Left lung (tissue), 10 donors: ENCODE data around the gene RAB26. TPM values are rescaled to one million over a fixed set of nuclear protein-coding genes. Genes with fewer than 3 reads are reported as not detected.
"Not testable (repeated sequence)": the region's sequence is repeated elsewhere in the genome, so short reads cannot be mapped to it uniquely, and the experiment has no call there.

Experiments used
- ATAC-seq: fragments of 200-7000 bp; cut with Tn5 transposase; one replicate; pipeline ENCODE4 v1.9.1; 2020; ENCODE audit warnings: moderate library complexity
- DNase-seq, 4 donors: peaks; one replicate each; pipeline ENCODE4 v3.0.0-alpha.2; 2013 to 2020
- H3K27ac ChIP-seq, 2 donors: fragments of 200-600 bp; sonication (generic) in 1 of 2; one replicate each; pipeline versions ENCODE4 v1.5.0 to v1.8.0; 2020 to 2021
- H3K27me3 ChIP-seq, 2 donors: fragments of 200-600 bp; sonication (generic) in 1 of 2; one replicate each; pipeline versions ENCODE4 v1.5.0 to v1.8.0; 2020 to 2021
- H3K36me3 ChIP-seq, 2 donors: fragments of 200-600 bp; sonication (generic) in 1 of 2; one replicate each; pipeline versions ENCODE4 v1.5.0 to v1.8.0; 2020 to 2021
- H3K4me1 ChIP-seq, 2 donors: fragments of 200-600 bp; one replicate each; pipeline ENCODE4 v1.8.0; 2021
- H3K4me3 ChIP-seq, 2 donors: fragments of 200-600 bp; sonication (generic) in 1 of 2; one replicate each; pipeline versions ENCODE4 v1.5.0 to v1.8.0; 2020 to 2021; ENCODE audit warnings: mild to moderate bottlenecking in 1 of 2
- H3K9me3 ChIP-seq, 2 donors: fragments of 200-600 bp; sonication (generic) in 1 of 2; one replicate each; pipeline versions ENCODE4 v1.5.0 to v1.8.0; 2020 to 2021
- CTCF ChIP-seq, 2 donors: fragments of 200-600 bp; sonication (generic) in 1 of 2; IDR thresholded peaks; one replicate each; pipeline versions ENCODE4 v1.5.0 to v1.8.0; 2021; ENCODE audit warnings: antibody characterized with exemption in 2 of 2
- intact Hi-C, 2 donors: fragments of 100-400 bp; cut with DNase I; formaldehyde crosslinking; loops; one replicate each; pipeline versions ENCODE4 v1.11.2 to v1.14.2; 2022
- polyA plus RNA-seq, 6 donors: library from polyadenylated mRNA; unstranded; fragments of 120-200 nt; gene quantifications; one replicate each; pipeline ENCODE4 v1.2.1, GENCODE V29; 2013; ENCODE audit not compliant: insufficient read length in 6 of 6
- total RNA-seq, 2 donors: library from RNA; stranded (reverse); fragmentation: NEBNext Ultra II Directional; extraction: Animal tissue kit (Norgen Biotek cat#: 25700); gene quantifications; one replicate each; pipeline ENCODE4 v1.2.1, GENCODE V29; 2021
- donor health status: DM: no; HTN: yes; CAD: no.
- donor health status: DM: no; HTN: no; CAD: no.

RAB26 gene
- total and polyA plus RNA-seq, 8 donors: 0.73 to 1.9 (median 1.4) TPM

- intact Hi-C loops, ATAC-seq, H3K4me1 ChIP-seq: not testable (repeated sequence)
Observed at GRCh38 chr16:2117960-2118722, 30.3 kb upstream of the RAB26 start.

GRCh38 chr16:2121325-2121724 is 27.1 kb upstream of the RAB26 start:
- H3K36me3 ChIP-seq, intact Hi-C loops, H3K9me3 ChIP-seq, ATAC-seq, DNase-seq, H3K4me3 ChIP-seq, H3K27ac ChIP-seq: not testable (repeated sequence)
- H3K4me1 ChIP-seq: peaks cover 15 to 24% of the 10 kb centered on the region in 2 donors
- H3K27me3 ChIP-seq: peaks cover 0 to 10% of the 10 kb centered on the region in 2 donors

More at GRCh38 chr16:2117960-2118722, 30.3 kb upstream of the RAB26 start:
- peaks cover 0 to 25% of the 10 kb centered on the region in 2 donors for H3K36me3 ChIP-seq
- H3K9me3 ChIP-seq, H3K27me3 ChIP-seq, H3K4me3 ChIP-seq, DNase-seq, H3K27ac ChIP-seq: not testable (repeated sequence)

- H3K27me3 ChIP-seq: peaks cover 0 to 10% of the 10 kb centered on the region in 2 donors
- intact Hi-C loops: no loop called here
Observed at GRCh38 chr16:2121853-2122252, 26.6 kb upstream of the RAB26 start.

GRCh38 chr16:2122429-2122828 is 26.0 kb upstream of the RAB26 start:
- Histone ChIP-seq H3K27ac (peak overlapping the region in 1 of 2 donors; percentile 41), H3K27me3 (peaks cover 0 to 10% of the 10 kb centered on the region in 2 donors), H3K36me3 (peaks cover 0 to under 1% of the 10 kb centered on the region in 2 donors), H3K4me1 (peaks cover 24 to 35% of the 10 kb centered on the region in 2 donors), H3K9me3 (no peaks in the 10 kb centered on the region), H3K4me3 (no peak overlapping the region)
- intact Hi-C loops: no loop called here
- TF ChIP-seq CTCF (IDR thresholded peaks at IDR 0.05): no peak
- DNase-seq (no peak), ATAC-seq (no peak)

More at GRCh38 chr16:2121853-2122252, 26.6 kb upstream of the RAB26 start:
- TF ChIP-seq CTCF (IDR thresholded peaks at IDR 0.05): no peak
- ATAC-seq (no peak), DNase-seq (no peak)
- H3K4me3 ChIP-seq: no peak overlapping the region
- no peak overlapping the region for H3K27ac ChIP-seq
- no peaks in the 10 kb centered on the region for H3K9me3 ChIP-seq
- H3K36me3 ChIP-seq: peaks cover 0 to 4% of the 10 kb centered on the region in 2 donors
- H3K4me1 ChIP-seq: peaks cover 19 to 30% of the 10 kb centered on the region in 2 donors

- ATAC-seq, DNase-seq, H3K9me3 ChIP-seq, intact Hi-C loops, H3K27ac ChIP-seq, H3K36me3 ChIP-seq, H3K4me3 ChIP-seq: not testable (repeated sequence)
- Histone ChIP-seq H3K4me1 (peaks cover 24 to 35% of the 10 kb centered on the region in 2 donors), H3K27me3 (peaks cover 0 to 10% of the 10 kb centered on the region in 2 donors)
Observed at GRCh38 chr16:2122934-2123683, 25.3 kb upstream of the RAB26 start.

GRCh38 chr16:2123706-2124376 is 24.6 kb upstream of the RAB26 start:
- intact Hi-C loops, DNase-seq, H3K36me3 ChIP-seq, H3K9me3 ChIP-seq, H3K4me3 ChIP-seq: not testable (repeated sequence)
- peak overlapping the region; percentile 80 to 82 for H3K27ac ChIP-seq
- peaks cover 24 to 42% of the 10 kb centered on the region in 2 donors for H3K4me1 ChIP-seq
- peak; percentile 2 for ATAC-seq
- peaks cover 0 to 10% of the 10 kb centered on the region in 2 donors for H3K27me3 ChIP-seq

- Histone ChIP-seq H3K4me1 (peaks cover 24 to 44% of the 10 kb centered on the region in 2 donors), H3K27me3 (peaks cover 0 to 10% of the 10 kb centered on the region in 2 donors), H3K4me3 (peak overlapping the region in 1 of 2 donors; percentile 10), H3K27ac (peak overlapping the region; percentile 80 to 82)
- H3K9me3 ChIP-seq, DNase-seq, ATAC-seq, H3K36me3 ChIP-seq, intact Hi-C loops: not testable (repeated sequence)
Observed at GRCh38 chr16:2124377-2124693, 24.1 kb upstream of the RAB26 start.

- H3K36me3 ChIP-seq, intact Hi-C loops, H3K9me3 ChIP-seq: not testable (repeated sequence)
- ATAC-seq: peak; percentile 49
- Histone ChIP-seq H3K27ac (peak overlapping the region; percentile 80 to 82), H3K4me1 (peaks cover 24 to 44% of the 10 kb centered on the region in 2 donors), H3K4me3 (peak overlapping the region in 1 of 2 donors; percentile 10), H3K27me3 (peaks cover 0 to 10% of the 10 kb centered on the region in 2 donors)
- peak in 2 of 4 donors; percentile 62 to 80 for DNase-seq
Observed at GRCh38 chr16:2124694-2125444, 23.6 kb upstream of the RAB26 start.

- H3K27ac ChIP-seq: peak overlapping the region; percentile 80 to 82
- H3K4me1 ChIP-seq: peaks cover 24 to 44% of the 10 kb centered on the region in 2 donors
- ATAC-seq, intact Hi-C loops, H3K9me3 ChIP-seq, H3K36me3 ChIP-seq, DNase-seq, H3K4me3 ChIP-seq: not testable (repeated sequence)
- peaks cover 0 to 10% of the 10 kb centered on the region in 2 donors for H3K27me3 ChIP-seq
Observed at GRCh38 chr16:2125609-2126008, 22.8 kb upstream of the RAB26 start.
